ENCODE data around the gene HECA. TPM values are rescaled to one million over a fixed set of nuclear protein-coding genes. Genes with fewer than 3 reads are reported as not detected.

HECA gene
- polyA plus RNA-seq, 1 of the 3 experiments (the other 2 are of a cell fraction), result 1.6 TPM

GRCh38 chr6:139173172-139173571 is 38.3 kb downstream of the HECA start:
- no peak for DNase-seq
- 50% methylated on average over 2 of the region's 2 CpGs for WGBS (ENCODE audit: low lambda C conversion rate)

GRCh38 chr6:139173822-139174221 is 38.9 kb downstream of the HECA start:
- 100% methylated on average over 1 of the region's 1 CpG for WGBS (ENCODE audit: low lambda C conversion rate)
- Histone ChIP-seq H3K9me2 (no peaks in the 10 kb centered on the region), H3K79me2 (ENCODE audit: insufficient read depth) (no peaks in the 10 kb centered on the region), H3K9ac (no peak overlapping the region), H3K36me3 (replicated peaks in 1 of 2; ENCODE audit: control insufficient read depth in 1 of 2, insufficient read depth in 2 of 2, low read length in 1 of 2) (peaks cover 0 to 11% of the 10 kb centered on the region in 2 experiments), H3K4me1 (ENCODE audit: control insufficient read depth in 1 of 2, insufficient read depth in 2 of 2, low read depth in 1 of 2, low read length in 1 of 2) (no peaks in the 10 kb centered on the region), H3K27ac (ENCODE audit: low read depth in 2 of 2, low read length in 1 of 2) (no peak overlapping the region), H3K27me3 (ENCODE audit: insufficient read depth) (no peaks in the 10 kb centered on the region), H3K9me3 (no peaks in the 10 kb centered on the region), H2AFZ (ENCODE audit: low read depth) (no peak overlapping the region), H3K4me2 (no peak overlapping the region), H3F3A (replicated peaks; ENCODE audit: insufficient read depth) (no peaks in the 10 kb centered on the region), H4K20me1 (ENCODE audit: insufficient read depth) (no peaks in the 10 kb centered on the region), H3K4me3 (ENCODE audit: low read depth in 2 of 2, low read length in 1 of 2) (no peak overlapping the region)
- CTCF ChIA-PET, result no interaction called here
- POLR2A ChIA-PET, result no interaction called here
- TF ChIP-seq GATA2 (CRISPR knock-in tag; IDR thresholded peaks at IDR 0.05) (no peak), FOXJ3 (CRISPR knock-in tag; IDR thresholded peaks at IDR 0.05) (no peak), TEAD4 (IDR thresholded peaks at IDR 0.05; ENCODE audit: borderline replicate concordance, insufficient read depth) (no peak)
- DNase-seq, result no peak

More at GRCh38 chr6:139173172-139173571, 38.3 kb downstream of the HECA start:
- Histone ChIP-seq H3K79me2 (ENCODE audit: insufficient read depth) (no peaks in the 10 kb centered on the region), H3K27me3 (ENCODE audit: insufficient read depth) (no peaks in the 10 kb centered on the region), H3K36me3 (replicated peaks in 1 of 2; ENCODE audit: control insufficient read depth in 1 of 2, insufficient read depth in 2 of 2, low read length in 1 of 2) (peaks cover 0 to 11% of the 10 kb centered on the region in 2 experiments), H3K9me2 (no peaks in the 10 kb centered on the region), H3K9ac (no peak overlapping the region), H3K9me3 (no peaks in the 10 kb centered on the region), H2AFZ (ENCODE audit: low read depth) (no peak overlapping the region), H3F3A (replicated peaks; ENCODE audit: insufficient read depth) (no peaks in the 10 kb centered on the region), H3K4me3 (ENCODE audit: low read depth in 2 of 2, low read length in 1 of 2) (no peak overlapping the region), H3K4me2 (no peak overlapping the region), H4K20me1 (ENCODE audit: insufficient read depth) (no peaks in the 10 kb centered on the region), H3K27ac (ENCODE audit: low read depth in 2 of 2, low read length in 1 of 2) (no peak overlapping the region), H3K4me1 (ENCODE audit: control insufficient read depth in 1 of 2, insufficient read depth in 2 of 2, low read depth in 1 of 2, low read length in 1 of 2) (no peaks in the 10 kb centered on the region)
- ChIA-PET CTCF (no interaction called here), POLR2A (no interaction called here)
- TF ChIP-seq RXRA (IDR thresholded peaks at IDR 0.05; ENCODE audit: borderline replicate concordance, low read depth), result no peak
- no peak for TF ChIP-seq TEAD4 (IDR thresholded peaks at IDR 0.05; ENCODE audit: borderline replicate concordance, insufficient read depth)
- no peak for TF ChIP-seq USF1 (IDR thresholded peaks at IDR 0.05; ENCODE audit: borderline replicate concordance, low read depth)
- TF ChIP-seq NFIC (IDR thresholded peaks at IDR 0.05; ENCODE audit: borderline replicate concordance), result no peak
- no peak for TF ChIP-seq RAD21 (IDR thresholded peaks at IDR 0.05; ENCODE audit: low read length)
- no peak for TF ChIP-seq PBX3 (IDR thresholded peaks at IDR 0.05)

GRCh38 chr6:139174961-139175360 is 40.1 kb downstream of the HECA start:
- POLR2A ChIA-PET, result no interaction called here
- no peaks in the 10 kb centered on the region for H3K27me3 ChIP-seq (ENCODE audit: insufficient read depth)
- no peaks in the 10 kb centered on the region for H4K20me1 ChIP-seq (ENCODE audit: insufficient read depth)
- H3K79me2 ChIP-seq (ENCODE audit: insufficient read depth), result no peaks in the 10 kb centered on the region
- no peaks in the 10 kb centered on the region for H3F3A ChIP-seq (replicated peaks; ENCODE audit: insufficient read depth)
- no peak overlapping the region for H3K4me2 ChIP-seq
- no peak overlapping the region for H3K4me3 ChIP-seq (ENCODE audit: low read depth in 2 of 2, low read length in 1 of 2)
- no peak for DNase-seq
- CTCF ChIA-PET, result no interaction called here
- H2AFZ ChIP-seq (ENCODE audit: low read depth), result no peak overlapping the region
- H3K27ac ChIP-seq (ENCODE audit: low read depth in 2 of 2, low read length in 1 of 2), result no peak overlapping the region
- no peaks in the 10 kb centered on the region for H3K9me2 ChIP-seq
- H3K36me3 ChIP-seq (replicated peaks in 1 of 2; ENCODE audit: control insufficient read depth in 1 of 2, insufficient read depth in 2 of 2, low read length in 1 of 2), result peaks cover 0 to 11% of the 10 kb centered on the region in 2 experiments
- no peaks in the 10 kb centered on the region for H3K9me3 ChIP-seq
- no peaks in the 10 kb centered on the region for H3K4me1 ChIP-seq (ENCODE audit: control insufficient read depth in 1 of 2, insufficient read depth in 2 of 2, low read depth in 1 of 2, low read length in 1 of 2)
- H3K9ac ChIP-seq, result no peak overlapping the region
- no peak for TF ChIP-seq POLR2AphosphoS5 (IDR thresholded peaks at IDR 0.05; ENCODE audit: low read depth, low read length)
- TF ChIP-seq RXRA (IDR thresholded peaks at IDR 0.05; ENCODE audit: borderline replicate concordance, low read depth), result no peak
- TF ChIP-seq EZH2phosphoT487 (IDR thresholded peaks at IDR 0.05; ENCODE audit: borderline replicate concordance, low read depth), result no peak
- TF ChIP-seq TEAD4 (IDR thresholded peaks at IDR 0.05; ENCODE audit: borderline replicate concordance, insufficient read depth), result no peak
- no peak for TF ChIP-seq CHD2 (IDR thresholded peaks at IDR 0.05; ENCODE audit: low read length, partially characterized antibody)
- TF ChIP-seq RCOR1 (IDR thresholded peaks at IDR 0.05; ENCODE audit: low read length), result no peak
- TF ChIP-seq USF2 (IDR thresholded peaks at IDR 0.05; ENCODE audit: borderline replicate concordance, low read depth, low read length), result no peak
- no peak for TF ChIP-seq ELF1 (IDR thresholded peaks at IDR 0.05)
- TF ChIP-seq GATA2 (CRISPR knock-in tag; IDR thresholded peaks at IDR 0.05), result no peak
- TF ChIP-seq EP300 (IDR thresholded peaks at IDR 0.05; ENCODE audit: borderline replicate concordance in 1 of 2, low read depth in 1 of 2, low read length in 1 of 2), result no peak
- TF ChIP-seq MXI1 (IDR thresholded peaks at IDR 0.05; ENCODE audit: low read depth, low read length), result no peak
- no peak for TF ChIP-seq FOXJ3 (CRISPR knock-in tag; IDR thresholded peaks at IDR 0.05)
- no peak for TF ChIP-seq MAX (IDR thresholded peaks at IDR 0.05; ENCODE audit: low read depth)
- no peak for TF ChIP-seq FOSL2 (IDR thresholded peaks at IDR 0.05; ENCODE audit: borderline replicate concordance, low read depth)
- TF ChIP-seq TCF12 (IDR thresholded peaks at IDR 0.05), result no peak
